Activated gamma-delta T cell (primary cell): ENCODE measurements around the gene R3HDML.
"Not testable (repeated sequence)": the region's sequence is repeated elsewhere in the genome, so short reads cannot be mapped to it uniquely, and the experiment has no call there.

Experiments used
- DNase-seq: peaks from one replicate; lab custom pipeline; 2025; lab: John Stamatoyannopoulos, UW
- total RNA-seq, 2 donors: gene quantifications; one replicate each; lab custom pipeline; 2026; lab: John Stamatoyannopoulos, UW

R3HDML gene
- total RNA-seq = 0 reads per million in 2 donors

- DNase-seq = no peak
Measured at GRCh38 chr20:44336725-44337380, at the start of gene R3HDML. Gene R3HDML (plus strand): TSS chr20:44337043. CDS start chr20:44337158, 115 bp downstream.

GRCh38 chr20:44287272-44288097 is 49.4 kb upstream of the R3HDML start:
- no peak for DNase-seq

GRCh38 chr20:44288252-44288651 is 48.6 kb upstream of the R3HDML start:
- no peak for DNase-seq

- no peak for DNase-seq
Measured at GRCh38 chr20:44291754-44292153, 45.1 kb upstream of the R3HDML start.

GRCh38 chr20:44296011-44296410 is 40.8 kb upstream of the R3HDML start:
- no peak for DNase-seq

GRCh38 chr20:44297721-44298120 is 39.1 kb upstream of the R3HDML start:
- no peak for DNase-seq

- peak; percentile 12 for DNase-seq
Measured at GRCh38 chr20:44299011-44299535, 37.8 kb upstream of the R3HDML start.

- DNase-seq = no peak
Measured at GRCh38 chr20:44301285-44301684, 35.6 kb upstream of the R3HDML start.

GRCh38 chr20:44302026-44302669 is 34.7 kb upstream of the R3HDML start:
- no peak for DNase-seq

- no peak for DNase-seq
Measured at GRCh38 chr20:44302736-44303135, 34.1 kb upstream of the R3HDML start.

- no peak for DNase-seq
Measured at GRCh38 chr20:44304383-44304782, 32.5 kb upstream of the R3HDML start.

- DNase-seq = no peak
Measured at GRCh38 chr20:44306927-44307326, 29.9 kb upstream of the R3HDML start.

- no peak for DNase-seq
Measured at GRCh38 chr20:44309763-44310663, 26.8 kb upstream of the R3HDML start.

GRCh38 chr20:44310664-44311639 is 25.9 kb upstream of the R3HDML start, which contains the start of gene FITM2:
Gene FITM2 (minus strand): TSS chr20:44311202. CDS start chr20:44311148, 54 bp downstream.
- DNase-seq = peak; percentile 98

- no peak for DNase-seq
Measured at GRCh38 chr20:44314870-44315269, 22.0 kb upstream of the R3HDML start.

- no peak for DNase-seq
Measured at GRCh38 chr20:44319839-44320422, 16.9 kb upstream of the R3HDML start.

GRCh38 chr20:44324343-44324742 is 12.5 kb upstream of the R3HDML start:
- DNase-seq = no peak

GRCh38 chr20:44326391-44327159 is 10.3 kb upstream of the R3HDML start:
- no peak for DNase-seq

- DNase-seq = not testable (repeated sequence)
Measured at GRCh38 chr20:44327748-44328147, 9.1 kb upstream of the R3HDML start.
